NCI-H2029 treated with DMSO at 0.1 percent for 48 hours (cell line): Measurements from ENCODE around the gene E2F3.
A peak's percentile ranks its signal among the peaks of the same experiment; 100 is the strongest.

Source experiments
- DNase-seq: peaks from one replicate; lab custom pipeline; 2025; lab: John Stamatoyannopoulos, UW

Gene E2F3

GRCh38 chr6:20401205-20402091 is at the start of gene E2F3:
Gene E2F3, plus strand, starts transcription at chr6:20401879. Its CDS starts 354 bp downstream, at chr6:20402233.
- DNase-seq: peak; percentile 99

GRCh38 chr6:20352346-20352745 is 49.3 kb upstream of the E2F3 start:
- no peak for DNase-seq

GRCh38 chr6:20353134-20353533 is 48.5 kb upstream of the E2F3 start:
- no peak for DNase-seq

GRCh38 chr6:20354366-20354765 is 47.3 kb upstream of the E2F3 start:
- no peak for DNase-seq

GRCh38 chr6:20360471-20361119 is 41.1 kb upstream of the E2F3 start:
- DNase-seq: no peak

- no peak for DNase-seq
Measured at GRCh38 chr6:20362623-20363022, 39.1 kb upstream of the E2F3 start.

GRCh38 chr6:20364327-20364726 is 37.4 kb upstream of the E2F3 start:
- no peak for DNase-seq

- DNase-seq: no peak
Measured at GRCh38 chr6:20365456-20365855, 36.2 kb upstream of the E2F3 start.

GRCh38 chr6:20366082-20366830 is 35.4 kb upstream of the E2F3 start:
- DNase-seq: no peak

- DNase-seq: no peak
Measured at GRCh38 chr6:20367743-20368485, 33.8 kb upstream of the E2F3 start.

- DNase-seq: no peak
Measured at GRCh38 chr6:20370393-20370792, 31.3 kb upstream of the E2F3 start.

GRCh38 chr6:20370801-20371200 is 30.9 kb upstream of the E2F3 start:
- no peak for DNase-seq

GRCh38 chr6:20375436-20375835 is 26.2 kb upstream of the E2F3 start:
- DNase-seq: no peak

- DNase-seq: no peak
Measured at GRCh38 chr6:20377623-20378265, 23.9 kb upstream of the E2F3 start.

- no peak for DNase-seq
Measured at GRCh38 chr6:20379231-20379630, 22.4 kb upstream of the E2F3 start.

- DNase-seq: no peak
Measured at GRCh38 chr6:20386218-20386617, 15.5 kb upstream of the E2F3 start.

GRCh38 chr6:20389066-20389465 is 12.6 kb upstream of the E2F3 start:
- no peak for DNase-seq

GRCh38 chr6:20393297-20393696 is 8.4 kb upstream of the E2F3 start:
- no peak for DNase-seq

GRCh38 chr6:20399518-20399917 is 2.2 kb upstream of the E2F3 start:
- DNase-seq: no peak

GRCh38 chr6:20400456-20401204 is 1.0 kb upstream of the E2F3 start:
- peak; percentile 71 for DNase-seq

- peak; percentile 57 for DNase-seq
Measured at GRCh38 chr6:20402092-20402341, 338 bp downstream of the E2F3 start.
